ENCODE data around the gene GABRA6. TPM values are rescaled to one million over a fixed set of nuclear protein-coding genes. Genes with fewer than 3 reads are reported as not detected.

GABRA6 gene
- total RNA-seq, 1 experiment from 2014 or later: not detected

DNA sequence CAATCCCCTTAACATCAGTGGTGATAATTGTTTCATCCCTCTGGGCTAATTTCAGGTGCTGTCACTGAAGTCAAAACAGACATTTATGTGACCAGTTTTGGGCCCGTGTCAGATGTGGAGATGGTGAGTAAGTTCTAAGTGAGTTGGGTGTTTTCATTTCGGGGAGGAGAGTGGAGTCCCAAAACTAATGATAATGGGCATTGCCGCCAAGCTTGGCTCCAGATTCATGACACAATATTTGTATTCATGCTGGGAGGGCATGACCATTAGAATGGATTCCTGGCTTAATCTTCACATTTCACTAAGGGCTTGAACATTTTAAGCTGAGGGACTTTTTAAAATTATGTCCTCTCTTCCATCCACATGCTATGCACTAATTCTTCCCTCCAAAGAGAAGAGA is 1.4 kb downstream of the GABRA6 start:
- no peak for DNase-seq
- no peak overlapping the region for H3K27ac ChIP-seq (ENCODE audit: low read length)
- no peaks in the 10 kb centered on the region for H3K27me3 ChIP-seq (ENCODE audit: low read length)
- H3K4me1 ChIP-seq (ENCODE audit: low read length): no peaks in the 10 kb centered on the region
- no peaks in the 10 kb centered on the region for H4K20me1 ChIP-seq (ENCODE audit: insufficient read depth, low read depth, low read length)
- peaks cover under 1% of the 10 kb centered on the region; the same call in 1 of the 2 replicates for H3K9me3 ChIP-seq (ENCODE audit: low read length)
- H3K79me2 ChIP-seq (ENCODE audit: low read length): no peaks in the 10 kb centered on the region
- H3K9me2 ChIP-seq (replicated peaks; ENCODE audit: insufficient read depth, low read length): no peaks in the 10 kb centered on the region
- no peaks in the 10 kb centered on the region for H3K36me3 ChIP-seq (ENCODE audit: insufficient read depth, low read length)
- no peak overlapping the region for H3K4me2 ChIP-seq (ENCODE audit: low read depth, low read length, poor library complexity, severe bottlenecking)
- no peak overlapping the region for H3K4me3 ChIP-seq (ENCODE audit: low read length)
- H2AFZ ChIP-seq (ENCODE audit: low read length): no peak overlapping the region
- H3K9ac ChIP-seq (ENCODE audit: low read length): no peak overlapping the region

DNA sequence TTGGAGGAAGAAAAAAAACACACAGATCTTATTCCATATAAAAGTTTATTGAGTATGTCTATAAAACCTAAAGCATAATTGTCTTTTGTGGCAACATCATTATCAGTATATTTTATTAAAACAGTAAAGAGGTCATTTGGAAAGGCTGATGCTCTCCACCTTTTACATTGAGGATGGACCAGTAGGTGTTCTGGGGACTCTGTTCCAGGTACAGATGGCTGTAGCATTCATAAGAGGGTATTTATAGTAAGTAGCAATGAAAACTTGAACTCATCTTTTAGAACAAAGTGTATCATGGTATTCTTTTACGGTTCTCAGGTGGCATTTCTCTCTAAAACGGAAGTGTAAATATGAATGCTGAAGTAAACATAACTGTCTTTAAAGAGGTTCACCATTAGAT is 1.8 kb downstream of the GABRA6 start:
- Histone ChIP-seq H3K9me3 (ENCODE audit: low read length) (peaks cover 4% of the 10 kb centered on the region; the same call in 1 of the 2 replicates), H2AFZ (ENCODE audit: low read length) (no peak overlapping the region), H3K27me3 (ENCODE audit: low read length) (no peaks in the 10 kb centered on the region), H3K4me2 (ENCODE audit: low read depth, low read length, poor library complexity, severe bottlenecking) (no peak overlapping the region), H3K79me2 (ENCODE audit: low read length) (no peaks in the 10 kb centered on the region), H3K4me3 (ENCODE audit: low read length) (no peak overlapping the region), H3K9ac (ENCODE audit: low read length) (no peak overlapping the region), H3K4me1 (ENCODE audit: low read length) (no peaks in the 10 kb centered on the region), H3K36me3 (ENCODE audit: insufficient read depth, low read length) (no peaks in the 10 kb centered on the region), H3K9me2 (replicated peaks; ENCODE audit: insufficient read depth, low read length) (no peaks in the 10 kb centered on the region), H4K20me1 (ENCODE audit: insufficient read depth, low read depth, low read length) (no peaks in the 10 kb centered on the region), H3K27ac (ENCODE audit: low read length) (no peak overlapping the region)
- DNase-seq: no peak

DNA sequence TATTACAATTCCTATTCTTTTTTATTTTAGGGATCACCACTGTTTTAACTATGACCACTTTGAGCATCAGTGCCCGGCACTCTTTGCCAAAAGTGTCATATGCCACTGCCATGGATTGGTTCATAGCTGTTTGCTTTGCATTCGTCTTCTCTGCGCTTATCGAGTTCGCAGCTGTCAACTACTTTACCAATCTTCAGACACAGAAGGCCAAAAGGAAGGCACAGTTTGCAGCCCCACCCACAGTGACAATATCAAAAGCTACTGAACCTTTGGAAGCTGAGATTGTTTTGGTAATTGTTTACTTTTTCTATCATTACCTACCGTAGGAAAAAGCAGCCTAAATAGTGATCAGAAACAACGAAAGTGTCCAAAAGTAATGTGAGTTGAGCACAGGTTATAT is 6.4 kb downstream of the GABRA6 start:
- H3K4me3 ChIP-seq (ENCODE audit: low read length): no peak overlapping the region
- no peaks in the 10 kb centered on the region for H3K4me1 ChIP-seq (ENCODE audit: low read length)
- no peak overlapping the region for H3K27ac ChIP-seq (ENCODE audit: low read length)
- H3K9me2 ChIP-seq (replicated peaks; ENCODE audit: insufficient read depth, low read length): no peaks in the 10 kb centered on the region
- peaks cover 9% of the 10 kb centered on the region; the same call in 1 of the 2 replicates for H3K9me3 ChIP-seq (ENCODE audit: low read length)
- no peaks in the 10 kb centered on the region for H4K20me1 ChIP-seq (ENCODE audit: insufficient read depth, low read depth, low read length)
- no peak for DNase-seq
- H3K36me3 ChIP-seq (ENCODE audit: insufficient read depth, low read length): no peaks in the 10 kb centered on the region
- no peak overlapping the region for H2AFZ ChIP-seq (ENCODE audit: low read length)
- no peak overlapping the region for H3K9ac ChIP-seq (ENCODE audit: low read length)
- no peaks in the 10 kb centered on the region for H3K27me3 ChIP-seq (ENCODE audit: low read length)
- H3K4me2 ChIP-seq (ENCODE audit: low read depth, low read length, poor library complexity, severe bottlenecking): no peak overlapping the region
- H3K79me2 ChIP-seq (ENCODE audit: low read length): no peaks in the 10 kb centered on the region

DNA sequence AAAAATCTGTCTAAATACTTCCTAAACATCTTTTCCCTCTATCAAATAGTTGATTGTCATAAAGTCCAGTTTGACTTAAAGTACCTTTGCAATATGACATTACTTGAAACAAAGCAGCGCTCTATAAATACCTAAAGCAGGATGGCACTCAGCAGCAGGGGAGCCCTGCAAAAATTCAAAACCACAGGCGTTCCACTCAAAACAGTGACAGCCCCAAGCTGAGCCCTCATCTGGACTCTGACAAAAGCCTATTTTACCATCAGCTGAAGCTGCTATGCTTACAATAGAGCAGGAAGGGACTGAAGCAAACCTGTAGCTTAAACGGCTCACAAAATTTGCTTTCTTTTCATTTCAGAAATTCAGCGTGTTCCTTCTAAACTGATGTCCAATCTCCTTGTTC is 11.5 kb downstream of the GABRA6 start:
- no peak for DNase-seq
- H3K27ac ChIP-seq (ENCODE audit: low read length): no peak overlapping the region
- H3K9me2 ChIP-seq (replicated peaks; ENCODE audit: insufficient read depth, low read length): no peaks in the 10 kb centered on the region
- no peaks in the 10 kb centered on the region for H3K27me3 ChIP-seq (ENCODE audit: low read length)
- H3K9me3 ChIP-seq (ENCODE audit: low read length): peaks cover 16% of the 10 kb centered on the region; the same call in 1 of the 2 replicates
- H3K9ac ChIP-seq (ENCODE audit: low read length): no peak overlapping the region
- H3K4me3 ChIP-seq (ENCODE audit: low read length): no peak overlapping the region
- no peaks in the 10 kb centered on the region for H3K79me2 ChIP-seq (ENCODE audit: low read length)
- H3K36me3 ChIP-seq (ENCODE audit: insufficient read depth, low read length): no peaks in the 10 kb centered on the region; the same call in 1 of the 2 replicates
- no peak overlapping the region for H2AFZ ChIP-seq (ENCODE audit: low read length)
- no peaks in the 10 kb centered on the region for H4K20me1 ChIP-seq (ENCODE audit: insufficient read depth, low read depth, low read length)
- H3K4me2 ChIP-seq (ENCODE audit: low read depth, low read length, poor library complexity, severe bottlenecking): no peak overlapping the region
- no peaks in the 10 kb centered on the region for H3K4me1 ChIP-seq (ENCODE audit: low read length)

DNA sequence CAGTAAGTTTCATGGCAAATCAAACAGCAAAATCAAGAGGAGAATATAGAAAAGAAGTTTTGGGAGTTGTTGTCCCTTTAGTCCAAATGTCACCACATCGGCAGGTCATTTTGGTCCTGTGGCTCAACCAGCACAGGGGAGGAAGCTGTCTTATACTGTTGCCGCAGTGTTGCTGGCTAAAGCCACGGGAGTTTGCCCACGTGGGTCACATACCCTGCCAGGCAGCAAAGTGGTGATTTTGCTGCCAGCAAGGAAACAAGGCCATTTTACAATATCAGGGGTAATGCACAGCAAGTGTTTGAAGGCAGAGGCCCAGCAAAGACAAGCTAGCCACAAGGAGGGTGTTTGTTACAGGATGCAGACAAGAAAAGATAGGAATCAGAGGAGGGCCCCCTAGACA is 14.5 kb downstream of the GABRA6 start:
- no peak overlapping the region for H3K27ac ChIP-seq (ENCODE audit: low read length)
- no peaks in the 10 kb centered on the region; the same call in 1 of the 2 replicates for H3K36me3 ChIP-seq (ENCODE audit: insufficient read depth, low read length)
- no peak overlapping the region for H3K4me3 ChIP-seq (ENCODE audit: low read length)

DNA sequence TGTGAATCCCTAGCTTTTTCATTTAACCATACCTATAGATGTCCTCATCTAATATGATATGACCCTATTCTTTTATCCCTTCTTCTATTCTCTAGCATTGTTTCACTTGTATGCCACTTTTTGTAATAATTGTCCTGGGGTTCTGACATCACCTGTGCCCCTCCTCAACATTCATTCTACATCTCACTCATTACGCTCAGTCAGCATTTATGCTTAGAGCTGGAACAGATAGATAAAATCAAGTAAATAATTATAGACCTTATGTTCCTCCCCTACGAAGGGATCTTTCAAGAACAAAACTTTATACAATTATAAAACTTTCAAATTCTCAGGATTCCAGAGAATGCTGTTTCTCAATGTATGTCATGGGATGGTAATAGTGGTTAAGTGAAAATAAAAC is 18.0 kb downstream of the GABRA6 start:
- Histone ChIP-seq H3K9me3 (ENCODE audit: low read length) (peaks cover 3% of the 10 kb centered on the region; the same call in 1 of the 2 replicates), H2AFZ (ENCODE audit: low read length) (no peak overlapping the region), H3K9me2 (replicated peaks; ENCODE audit: insufficient read depth, low read length) (no peaks in the 10 kb centered on the region), H3K4me3 (ENCODE audit: low read length) (no peak overlapping the region), H3K9ac (ENCODE audit: low read length) (no peak overlapping the region), H3K36me3 (ENCODE audit: insufficient read depth, low read length) (no peaks in the 10 kb centered on the region; the same call in 1 of the 2 replicates), H3K27me3 (ENCODE audit: low read length) (no peaks in the 10 kb centered on the region), H3K27ac (ENCODE audit: low read length) (no peak overlapping the region), H3K79me2 (ENCODE audit: low read length) (no peaks in the 10 kb centered on the region), H3K4me2 (ENCODE audit: low read depth, low read length, poor library complexity, severe bottlenecking) (no peak overlapping the region), H4K20me1 (ENCODE audit: insufficient read depth, low read depth, low read length) (no peaks in the 10 kb centered on the region), H3K4me1 (ENCODE audit: low read length) (no peaks in the 10 kb centered on the region)
- no peak for DNase-seq

More for the DNA sequence above, 14.5 kb downstream of the GABRA6 start:
- Histone ChIP-seq H3K9me2 (replicated peaks; ENCODE audit: insufficient read depth, low read length) (no peaks in the 10 kb centered on the region), H3K27me3 (ENCODE audit: low read length) (no peaks in the 10 kb centered on the region), H3K4me2 (ENCODE audit: low read depth, low read length, poor library complexity, severe bottlenecking) (no peak overlapping the region), H3K9ac (ENCODE audit: low read length) (no peak overlapping the region), H2AFZ (ENCODE audit: low read length) (no peak overlapping the region), H4K20me1 (ENCODE audit: insufficient read depth, low read depth, low read length) (no peaks in the 10 kb centered on the region), H3K9me3 (ENCODE audit: low read length) (peaks cover 11% of the 10 kb centered on the region; the same call in 1 of the 2 replicates), H3K4me1 (ENCODE audit: low read length) (no peaks in the 10 kb centered on the region), H3K79me2 (ENCODE audit: low read length) (no peaks in the 10 kb centered on the region)
- no peak for DNase-seq

DNA sequence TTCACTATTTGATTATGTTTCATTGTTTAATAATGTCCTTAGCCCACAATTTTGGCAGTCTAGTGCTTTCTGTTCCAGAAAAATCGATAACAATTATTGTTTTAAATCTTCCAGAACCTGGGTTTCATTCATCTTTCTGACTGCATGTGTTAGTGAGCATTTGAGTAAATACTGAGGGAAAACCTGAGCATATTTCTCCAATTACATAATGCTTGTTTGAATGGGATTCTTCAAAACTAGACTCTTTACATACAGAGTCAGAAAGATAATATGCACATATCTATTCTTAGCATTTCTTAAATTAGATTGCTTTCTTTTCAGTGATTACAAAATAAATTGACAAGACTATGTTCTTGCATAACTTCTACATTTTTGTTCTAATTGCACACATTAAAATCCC is 21.9 kb downstream of the GABRA6 start:
- Histone ChIP-seq H3K36me3 (ENCODE audit: insufficient read depth, low read length) (no peaks in the 10 kb centered on the region), H3K9me3 (ENCODE audit: low read length) (peaks cover 6% of the 10 kb centered on the region; the same call in 1 of the 2 replicates), H3K9me2 (replicated peaks; ENCODE audit: insufficient read depth, low read length) (no peaks in the 10 kb centered on the region), H3K9ac (ENCODE audit: low read length) (no peak overlapping the region), H4K20me1 (ENCODE audit: insufficient read depth, low read depth, low read length) (no peaks in the 10 kb centered on the region), H3K4me2 (ENCODE audit: low read depth, low read length, poor library complexity, severe bottlenecking) (no peak overlapping the region), H3K4me3 (ENCODE audit: low read length) (no peak overlapping the region), H3K27ac (ENCODE audit: low read length) (no peak overlapping the region), H3K79me2 (ENCODE audit: low read length) (no peaks in the 10 kb centered on the region), H3K27me3 (ENCODE audit: low read length) (no peaks in the 10 kb centered on the region), H2AFZ (ENCODE audit: low read length) (no peak overlapping the region), H3K4me1 (ENCODE audit: low read length) (no peaks in the 10 kb centered on the region)
- DNase-seq: no peak

DNA sequence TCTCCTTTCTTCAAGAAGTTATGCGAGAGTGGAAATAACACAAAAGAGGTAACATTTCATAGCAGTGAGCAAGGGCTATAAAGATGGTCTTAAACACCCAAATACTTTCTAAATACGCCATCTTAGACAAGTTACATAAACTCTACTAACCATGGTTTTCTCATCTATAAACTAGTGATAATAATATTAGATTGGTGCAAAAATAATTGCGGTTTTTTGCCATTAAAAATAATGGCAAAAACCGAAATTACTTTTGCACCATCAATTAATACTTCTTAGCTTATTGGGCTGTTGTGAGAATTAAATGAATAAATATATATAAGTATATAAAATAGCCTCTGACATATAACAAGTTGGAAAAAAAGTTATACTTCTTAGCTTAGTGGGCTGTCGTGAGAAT is 23.7 kb downstream of the GABRA6 start:
- no peaks in the 10 kb centered on the region for H3K4me1 ChIP-seq (ENCODE audit: low read length)
- no peak overlapping the region for H3K4me2 ChIP-seq (ENCODE audit: low read depth, low read length, poor library complexity, severe bottlenecking)
- no peaks in the 10 kb centered on the region for H3K27me3 ChIP-seq (ENCODE audit: low read length)
- H3K79me2 ChIP-seq (ENCODE audit: low read length): no peaks in the 10 kb centered on the region
- H3K36me3 ChIP-seq (ENCODE audit: insufficient read depth, low read length): no peaks in the 10 kb centered on the region
- DNase-seq: no peak
- no peak overlapping the region for H3K27ac ChIP-seq (ENCODE audit: low read length)
- H2AFZ ChIP-seq (ENCODE audit: low read length): no peak overlapping the region
- H4K20me1 ChIP-seq (ENCODE audit: insufficient read depth, low read depth, low read length): no peaks in the 10 kb centered on the region
- H3K4me3 ChIP-seq (ENCODE audit: low read length): no peak overlapping the region
- peaks cover 8% of the 10 kb centered on the region for H3K9me3 ChIP-seq (ENCODE audit: low read length)
- H3K9me2 ChIP-seq (replicated peaks; ENCODE audit: insufficient read depth, low read length): no peaks in the 10 kb centered on the region
- no peak overlapping the region for H3K9ac ChIP-seq (ENCODE audit: low read length)

DNA sequence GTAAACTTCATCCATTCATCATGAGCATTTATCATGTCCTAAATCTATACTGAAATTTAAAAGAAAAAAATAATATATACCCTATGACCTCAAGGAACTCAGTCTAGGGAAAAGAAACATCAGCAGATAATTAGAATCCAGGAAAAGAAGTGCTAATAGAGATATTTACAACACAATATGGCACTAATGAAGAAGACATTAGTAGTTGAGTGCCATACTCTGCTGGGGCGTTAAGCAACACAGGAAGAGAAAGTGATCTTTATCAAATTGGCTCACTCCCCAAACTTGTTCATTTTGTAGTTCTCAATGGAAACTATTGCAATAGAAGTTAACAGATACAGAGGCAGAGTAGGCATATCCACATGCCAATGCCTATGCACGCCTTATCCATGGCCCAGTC is 27.5 kb downstream of the GABRA6 start:
- Histone ChIP-seq H2AFZ (ENCODE audit: low read length) (no peak overlapping the region), H4K20me1 (ENCODE audit: insufficient read depth, low read depth, low read length) (no peaks in the 10 kb centered on the region), H3K9me3 (ENCODE audit: low read length) (peaks cover 11% of the 10 kb centered on the region), H3K79me2 (ENCODE audit: low read length) (no peaks in the 10 kb centered on the region), H3K4me2 (ENCODE audit: low read depth, low read length, poor library complexity, severe bottlenecking) (no peak overlapping the region), H3K36me3 (ENCODE audit: insufficient read depth, low read length) (no peaks in the 10 kb centered on the region), H3K4me1 (ENCODE audit: low read length) (no peaks in the 10 kb centered on the region), H3K27me3 (ENCODE audit: low read length) (no peaks in the 10 kb centered on the region), H3K9ac (ENCODE audit: low read length) (no peak overlapping the region), H3K9me2 (replicated peaks; ENCODE audit: insufficient read depth, low read length) (no peaks in the 10 kb centered on the region), H3K27ac (ENCODE audit: low read length) (no peak overlapping the region), H3K4me3 (ENCODE audit: low read length) (no peak overlapping the region)
- DNase-seq: no peak

Measured in Karpas-422 (cell line).